ENCODE data around the gene GATAD2A.

DNA sequence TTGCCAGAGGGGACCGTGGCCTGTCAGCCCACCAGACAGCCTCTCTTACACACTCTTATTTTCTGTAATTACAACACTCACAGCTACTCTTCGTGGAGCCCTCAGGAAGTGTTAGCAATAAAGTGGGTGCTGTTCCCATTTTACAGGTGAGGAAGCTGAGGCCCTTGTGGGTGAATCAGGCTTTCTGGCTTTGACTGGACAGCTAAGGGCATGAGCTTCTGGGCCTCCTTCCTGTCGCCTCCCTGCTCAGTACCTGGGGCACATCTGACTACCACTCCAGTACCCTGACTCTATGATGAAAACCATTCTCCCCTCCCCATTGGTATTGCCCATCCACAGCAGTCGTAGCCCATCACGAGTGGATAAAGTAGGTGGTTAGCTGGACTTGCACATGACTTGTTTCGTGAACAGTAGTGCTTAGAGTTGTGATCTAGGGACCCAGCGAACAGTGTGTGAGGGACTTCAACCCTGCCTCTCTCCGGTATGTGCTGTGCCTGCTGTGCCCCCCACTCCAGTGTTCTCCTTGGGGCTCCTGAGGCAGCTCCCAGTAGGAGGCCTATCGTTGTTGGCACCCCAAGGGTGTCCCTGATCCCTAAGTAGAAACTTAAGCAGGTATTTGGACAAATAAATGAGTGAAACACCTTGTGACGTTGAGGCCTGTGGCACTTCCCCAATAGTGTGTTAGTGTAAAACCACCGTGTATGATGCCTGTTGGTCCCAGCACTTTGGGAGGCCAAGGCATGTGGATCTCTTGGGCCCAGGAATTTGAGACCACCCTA is 38.6 kb downstream of the GATAD2A start:
- TF ChIP-seq, protein P1, sequence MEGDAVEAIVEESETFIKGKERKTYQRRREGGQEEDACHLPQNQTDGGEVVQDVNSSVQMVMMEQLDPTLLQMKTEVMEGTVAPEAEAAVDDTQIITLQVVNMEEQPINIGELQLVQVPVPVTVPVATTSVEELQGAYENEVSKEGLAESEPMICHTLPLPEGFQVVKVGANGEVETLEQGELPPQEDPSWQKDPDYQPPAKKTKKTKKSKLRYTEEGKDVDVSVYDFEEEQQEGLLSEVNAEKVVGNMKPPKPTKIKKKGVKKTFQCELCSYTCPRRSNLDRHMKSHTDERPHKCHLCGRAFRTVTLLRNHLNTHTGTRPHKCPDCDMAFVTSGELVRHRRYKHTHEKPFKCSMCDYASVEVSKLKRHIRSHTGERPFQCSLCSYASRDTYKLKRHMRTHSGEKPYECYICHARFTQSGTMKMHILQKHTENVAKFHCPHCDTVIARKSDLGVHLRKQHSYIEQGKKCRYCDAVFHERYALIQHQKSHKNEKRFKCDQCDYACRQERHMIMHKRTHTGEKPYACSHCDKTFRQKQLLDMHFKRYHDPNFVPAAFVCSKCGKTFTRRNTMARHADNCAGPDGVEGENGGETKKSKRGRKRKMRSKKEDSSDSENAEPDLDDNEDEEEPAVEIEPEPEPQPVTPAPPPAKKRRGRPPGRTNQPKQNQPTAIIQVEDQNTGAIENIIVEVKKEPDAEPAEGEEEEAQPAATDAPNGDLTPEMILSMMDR (IDR thresholded peaks at IDR 0.05; ENCODE audit: insufficient read depth, low read depth, low read length) = no peak
- no peak for TF ChIP-seq EZH2 (IDR thresholded peaks at IDR 0.05; ENCODE audit: insufficient read depth, low read length)

Measured in astrocyte (in vitro differentiated cells and primary cell).